ENCODE measurements around the gene PDCD7.
"Not testable (repeated sequence)": the region's sequence is repeated elsewhere in the genome, so short reads cannot be mapped to it uniquely, and the experiment has no call there.

Gene PDCD7

GRCh38 chr15:65133548-65134200 is at the start of gene PDCD7:
Gene PDCD7 (minus strand): TSS chr15:65133808. CDS start chr15:65133781, 27 bp downstream.
- peaks cover 24% of the 10 kb centered on the region for H3K4me1 ChIP-seq
- H3K9me3 ChIP-seq = peaks cover 33% of the 10 kb centered on the region
- H3K9ac ChIP-seq = peak within 1 kb of the TSS; percentile 86
- peak within 1 kb of the TSS; percentile 90 for H3K4me3 ChIP-seq
- H4K20me1 ChIP-seq = peaks cover 45% of the 10 kb centered on the region
- peak within 1 kb of the TSS; percentile 85 for H3K27ac ChIP-seq
- peak within 1 kb of the TSS; percentile 97 for H3K4me2 ChIP-seq
- H3K36me3 ChIP-seq = peaks cover 30% of the 10 kb centered on the region
- TF ChIP-seq Cebpa-rat (IDR thresholded peaks at IDR 0.05) = no peak
- H3K27me3 ChIP-seq = no peaks in the 10 kb centered on the region

- peaks cover 63% of the 10 kb centered on the region for H4K20me1 ChIP-seq
- peak overlapping the region; percentile 90 for H3K4me3 ChIP-seq
- peaks cover 32% of the 10 kb centered on the region for H3K4me1 ChIP-seq
- H3K4me2 ChIP-seq = peak overlapping the region; percentile 90
- no peak for TF ChIP-seq Cebpa-rat (IDR thresholded peaks at IDR 0.05)
- H3K9ac ChIP-seq = 0 out of 2 replicates have a peak overlapping the region, but pooled peaks have one; percentile 29
- H3K9me3 ChIP-seq = no peaks in the 10 kb centered on the region
- peak overlapping the region; percentile 35; the same call in 1 of the 2 replicates for H3K27ac ChIP-seq
- H3K36me3 ChIP-seq = peaks cover 42% of the 10 kb centered on the region
- no peaks in the 10 kb centered on the region for H3K27me3 ChIP-seq
These were observed 48.9 kb upstream of the PDCD7 start for GRCh38 chr15:65182538-65182937.

GRCh38 chr15:65181582-65182353 is 48.2 kb upstream of the PDCD7 start:
- Histone ChIP-seq H3K4me1 (peaks cover 32% of the 10 kb centered on the region), H4K20me1 (peaks cover 71% of the 10 kb centered on the region), H3K4me2 (peak overlapping the region; percentile 12; the same call in 1 of the 2 replicates), H3K36me3 (peaks cover 50% of the 10 kb centered on the region)
- not testable (repeated sequence) for H3K4me3 ChIP-seq, H3K9ac ChIP-seq, H3K9me3 ChIP-seq, H3K27me3 ChIP-seq, H3K27ac ChIP-seq

GRCh38 chr15:65180167-65180566 is 46.6 kb upstream of the PDCD7 start:
- no peak overlapping the region for H3K4me3 ChIP-seq
- peaks cover 22% of the 10 kb centered on the region for H3K4me1 ChIP-seq
- no peaks in the 10 kb centered on the region for H3K9me3 ChIP-seq
- no peak overlapping the region for H3K4me2 ChIP-seq
- no peak overlapping the region for H3K9ac ChIP-seq
- H3K27me3 ChIP-seq = no peaks in the 10 kb centered on the region
- peaks cover 87% of the 10 kb centered on the region for H4K20me1 ChIP-seq
- H3K27ac ChIP-seq = no peak overlapping the region
- peaks cover 66% of the 10 kb centered on the region for H3K36me3 ChIP-seq
- TF ChIP-seq Cebpa-rat (IDR thresholded peaks at IDR 0.05) = no peak

- H3K4me3 ChIP-seq = no peak overlapping the region
- peaks cover 100% of the 10 kb centered on the region for H4K20me1 ChIP-seq
- peaks cover 18% of the 10 kb centered on the region for H3K4me1 ChIP-seq
- no peak overlapping the region for H3K9ac ChIP-seq
- no peaks in the 10 kb centered on the region for H3K9me3 ChIP-seq
- TF ChIP-seq Cebpa-rat (IDR thresholded peaks at IDR 0.05) = no peak
- H3K36me3 ChIP-seq = peaks cover 88% of the 10 kb centered on the region
- no peak overlapping the region for H3K27ac ChIP-seq
- H3K4me2 ChIP-seq = no peak overlapping the region
- H3K27me3 ChIP-seq = no peaks in the 10 kb centered on the region
These were observed 44.3 kb upstream of the PDCD7 start for GRCh38 chr15:65177901-65178300.

GRCh38 chr15:65176056-65176455 is 42.4 kb upstream of the PDCD7 start:
- Histone ChIP-seq H3K9me3 (no peaks in the 10 kb centered on the region), H4K20me1 (peaks cover 100% of the 10 kb centered on the region), H3K4me2 (no peak overlapping the region), H3K36me3 (peaks cover 98% of the 10 kb centered on the region), H3K27me3 (no peaks in the 10 kb centered on the region), H3K27ac (no peak overlapping the region), H3K4me3 (no peak overlapping the region), H3K4me1 (peaks cover 6% of the 10 kb centered on the region; the same call in 1 of the 2 replicates), H3K9ac (no peak overlapping the region)
- no peak for TF ChIP-seq Cebpa-rat (IDR thresholded peaks at IDR 0.05)

GRCh38 chr15:65175511-65175910 is 41.9 kb upstream of the PDCD7 start:
- peaks cover 6% of the 10 kb centered on the region; the same call in 1 of the 2 replicates for H3K4me1 ChIP-seq
- no peak overlapping the region for H3K4me2 ChIP-seq
- H3K36me3 ChIP-seq = peaks cover 99% of the 10 kb centered on the region
- H4K20me1 ChIP-seq = peaks cover 99% of the 10 kb centered on the region
- no peak overlapping the region for H3K9ac ChIP-seq
- no peak for TF ChIP-seq Cebpa-rat (IDR thresholded peaks at IDR 0.05)
- H3K4me3 ChIP-seq = no peak overlapping the region
- H3K27me3 ChIP-seq = no peaks in the 10 kb centered on the region
- H3K27ac ChIP-seq = no peak overlapping the region
- H3K9me3 ChIP-seq = no peaks in the 10 kb centered on the region

- Histone ChIP-seq H3K36me3 (peaks cover 99% of the 10 kb centered on the region), H3K9ac (no peak overlapping the region), H3K4me3 (no peak overlapping the region), H4K20me1 (peaks cover 99% of the 10 kb centered on the region), H3K27ac (no peak overlapping the region), H3K4me1 (peaks cover 6% of the 10 kb centered on the region; the same call in 1 of the 2 replicates), H3K9me3 (no peaks in the 10 kb centered on the region), H3K27me3 (no peaks in the 10 kb centered on the region), H3K4me2 (no peak overlapping the region)
- TF ChIP-seq Cebpa-rat (IDR thresholded peaks at IDR 0.05) = no peak
These were observed 40.9 kb upstream of the PDCD7 start for GRCh38 chr15:65174509-65174908.

- Histone ChIP-seq H3K9me3 (no peaks in the 10 kb centered on the region), H3K27ac (no peak overlapping the region), H3K27me3 (no peaks in the 10 kb centered on the region), H3K36me3 (peaks cover 94% of the 10 kb centered on the region), H3K9ac (no peak overlapping the region), H3K4me2 (no peak overlapping the region), H3K4me3 (no peak overlapping the region), H3K4me1 (peaks cover 6% of the 10 kb centered on the region; the same call in 1 of the 2 replicates), H4K20me1 (peaks cover 94% of the 10 kb centered on the region)
- no peak for TF ChIP-seq Cebpa-rat (IDR thresholded peaks at IDR 0.05)
These were observed 38.9 kb upstream of the PDCD7 start for GRCh38 chr15:65172531-65172930.

- Histone ChIP-seq H3K9me3 (no peaks in the 10 kb centered on the region), H3K27ac (no peak overlapping the region), H3K4me3 (no peak overlapping the region), H3K4me2 (no peak overlapping the region), H3K9ac (no peak overlapping the region), H3K4me1 (peaks cover 6% of the 10 kb centered on the region; the same call in 1 of the 2 replicates), H4K20me1 (peaks cover 94% of the 10 kb centered on the region), H3K27me3 (no peaks in the 10 kb centered on the region), H3K36me3 (peaks cover 94% of the 10 kb centered on the region)
- TF ChIP-seq Cebpa-rat (IDR thresholded peaks at IDR 0.05) = no peak
These were observed 37.8 kb upstream of the PDCD7 start for GRCh38 chr15:65171428-65171827.
